A673 (cell line): ENCODE results near the gene HEBP2.

Experiments
- CTCF ChIP-seq: fragments of 300-800, 200-600 bp; sonication (generic); conservative IDR thresholded peaks from 2 replicates; pipeline ENCODE4 v1.5.1; 2017; ENCODE audit warnings: low read depth, mild to moderate bottlenecking, antibody characterized with exemption, low read length, moderate library complexity, mixed read lengths
- EZH2 ChIP-seq: fragments of 200-600 bp; sonication (generic); IDR thresholded peaks from 2 replicates; pipeline ENCODE4 v1.6.1; 2017; ENCODE audit warnings: borderline replicate concordance, low read depth, mild to moderate bottlenecking, mixed read lengths, antibody characterized with exemption, low read length; ENCODE audit not compliant: poor library complexity, severe bottlenecking

- TF ChIP-seq CTCF (no peak), EZH2 (no peak)
These were observed 1.2 kb upstream of the HEBP2 start for GRCh38 chr6:138402838-138403187.
